ENCODE results near the gene HHIPL1.

The HHIPL1 gene

GRCh38 chr14:99674776-99675381 lies 29.9 kb downstream of the HHIPL1 start:
- Histone ChIP-seq H3K27me3 (ENCODE audit: insufficient read depth, poor library complexity, severe bottlenecking) (no peaks in the 10 kb centered on the region), H3K4me3 (replicated peaks; ENCODE audit: insufficient read depth, low read length) (no peak overlapping the region), H3K27ac (replicated peaks) (no peak overlapping the region)
- DNase-seq (ENCODE audit: low read depth in 1 of 2, low spot score in 1 of 2), result no peak
- TF ChIP-seq, protein P1, sequence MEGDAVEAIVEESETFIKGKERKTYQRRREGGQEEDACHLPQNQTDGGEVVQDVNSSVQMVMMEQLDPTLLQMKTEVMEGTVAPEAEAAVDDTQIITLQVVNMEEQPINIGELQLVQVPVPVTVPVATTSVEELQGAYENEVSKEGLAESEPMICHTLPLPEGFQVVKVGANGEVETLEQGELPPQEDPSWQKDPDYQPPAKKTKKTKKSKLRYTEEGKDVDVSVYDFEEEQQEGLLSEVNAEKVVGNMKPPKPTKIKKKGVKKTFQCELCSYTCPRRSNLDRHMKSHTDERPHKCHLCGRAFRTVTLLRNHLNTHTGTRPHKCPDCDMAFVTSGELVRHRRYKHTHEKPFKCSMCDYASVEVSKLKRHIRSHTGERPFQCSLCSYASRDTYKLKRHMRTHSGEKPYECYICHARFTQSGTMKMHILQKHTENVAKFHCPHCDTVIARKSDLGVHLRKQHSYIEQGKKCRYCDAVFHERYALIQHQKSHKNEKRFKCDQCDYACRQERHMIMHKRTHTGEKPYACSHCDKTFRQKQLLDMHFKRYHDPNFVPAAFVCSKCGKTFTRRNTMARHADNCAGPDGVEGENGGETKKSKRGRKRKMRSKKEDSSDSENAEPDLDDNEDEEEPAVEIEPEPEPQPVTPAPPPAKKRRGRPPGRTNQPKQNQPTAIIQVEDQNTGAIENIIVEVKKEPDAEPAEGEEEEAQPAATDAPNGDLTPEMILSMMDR (IDR thresholded peaks at IDR 0.05; ENCODE audit: insufficient read depth, low read length), result no peak
- TF ChIP-seq POLR2AphosphoS5 (IDR thresholded peaks at IDR 0.05; ENCODE audit: low read depth), result no peak
- no peak for TF ChIP-seq SPI1 (IDR thresholded peaks at IDR 0.05; ENCODE audit: borderline replicate concordance, low read depth)
- TF ChIP-seq, protein P2, sequence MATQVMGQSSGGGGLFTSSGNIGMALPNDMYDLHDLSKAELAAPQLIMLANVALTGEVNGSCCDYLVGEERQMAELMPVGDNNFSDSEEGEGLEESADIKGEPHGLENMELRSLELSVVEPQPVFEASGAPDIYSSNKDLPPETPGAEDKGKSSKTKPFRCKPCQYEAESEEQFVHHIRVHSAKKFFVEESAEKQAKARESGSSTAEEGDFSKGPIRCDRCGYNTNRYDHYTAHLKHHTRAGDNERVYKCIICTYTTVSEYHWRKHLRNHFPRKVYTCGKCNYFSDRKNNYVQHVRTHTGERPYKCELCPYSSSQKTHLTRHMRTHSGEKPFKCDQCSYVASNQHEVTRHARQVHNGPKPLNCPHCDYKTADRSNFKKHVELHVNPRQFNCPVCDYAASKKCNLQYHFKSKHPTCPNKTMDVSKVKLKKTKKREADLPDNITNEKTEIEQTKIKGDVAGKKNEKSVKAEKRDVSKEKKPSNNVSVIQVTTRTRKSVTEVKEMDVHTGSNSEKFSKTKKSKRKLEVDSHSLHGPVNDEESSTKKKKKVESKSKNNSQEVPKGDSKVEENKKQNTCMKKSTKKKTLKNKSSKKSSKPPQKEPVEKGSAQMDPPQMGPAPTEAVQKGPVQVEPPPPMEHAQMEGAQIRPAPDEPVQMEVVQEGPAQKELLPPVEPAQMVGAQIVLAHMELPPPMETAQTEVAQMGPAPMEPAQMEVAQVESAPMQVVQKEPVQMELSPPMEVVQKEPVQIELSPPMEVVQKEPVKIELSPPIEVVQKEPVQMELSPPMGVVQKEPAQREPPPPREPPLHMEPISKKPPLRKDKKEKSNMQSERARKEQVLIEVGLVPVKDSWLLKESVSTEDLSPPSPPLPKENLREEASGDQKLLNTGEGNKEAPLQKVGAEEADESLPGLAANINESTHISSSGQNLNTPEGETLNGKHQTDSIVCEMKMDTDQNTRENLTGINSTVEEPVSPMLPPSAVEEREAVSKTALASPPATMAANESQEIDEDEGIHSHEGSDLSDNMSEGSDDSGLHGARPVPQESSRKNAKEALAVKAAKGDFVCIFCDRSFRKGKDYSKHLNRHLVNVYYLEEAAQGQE (IDR thresholded peaks at IDR 0.05; ENCODE audit: insufficient replicate concordance, low read depth), result no peak
- TF ChIP-seq GABPA (IDR thresholded peaks at IDR 0.05; ENCODE audit: low read depth), result no peak

DNA sequence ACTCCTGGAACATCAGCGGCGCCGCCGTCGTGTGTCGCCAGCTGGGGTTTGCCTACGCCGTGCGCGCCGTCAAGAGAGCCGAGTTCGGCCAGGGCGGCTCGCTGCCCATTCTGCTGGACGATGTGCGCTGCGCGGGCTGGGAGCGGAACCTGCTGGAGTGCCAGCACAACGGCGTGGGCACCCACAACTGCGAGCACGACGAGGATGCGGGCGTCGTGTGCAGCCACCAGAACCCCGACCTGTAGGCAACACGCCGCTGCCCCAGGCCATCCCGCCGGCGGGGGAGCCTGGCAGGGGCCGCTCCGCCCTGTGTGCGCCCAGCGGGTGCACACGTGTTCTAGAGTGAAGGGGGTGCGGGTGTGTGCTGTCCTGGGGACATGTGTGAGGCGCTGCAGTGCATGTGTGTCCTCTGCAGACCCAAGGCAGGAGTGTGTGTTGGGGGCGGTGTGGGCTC lies 30.5 kb downstream of the HHIPL1 start:
- no peaks in the 10 kb centered on the region for H3K27me3 ChIP-seq (ENCODE audit: insufficient read depth, poor library complexity, severe bottlenecking)
- H3K4me3 ChIP-seq (replicated peaks; ENCODE audit: insufficient read depth, low read length), result no peak overlapping the region
- H3K27ac ChIP-seq (replicated peaks), result no peak overlapping the region
- no peak for DNase-seq (ENCODE audit: low read depth in 1 of 2, low spot score in 1 of 2)
- TF ChIP-seq GABPA (IDR thresholded peaks at IDR 0.05; ENCODE audit: low read depth) (no peak), POLR2AphosphoS5 (IDR thresholded peaks at IDR 0.05; ENCODE audit: low read depth) (no peak), SPI1 (IDR thresholded peaks at IDR 0.05; ENCODE audit: borderline replicate concordance, low read depth) (no peak)

DNA sequence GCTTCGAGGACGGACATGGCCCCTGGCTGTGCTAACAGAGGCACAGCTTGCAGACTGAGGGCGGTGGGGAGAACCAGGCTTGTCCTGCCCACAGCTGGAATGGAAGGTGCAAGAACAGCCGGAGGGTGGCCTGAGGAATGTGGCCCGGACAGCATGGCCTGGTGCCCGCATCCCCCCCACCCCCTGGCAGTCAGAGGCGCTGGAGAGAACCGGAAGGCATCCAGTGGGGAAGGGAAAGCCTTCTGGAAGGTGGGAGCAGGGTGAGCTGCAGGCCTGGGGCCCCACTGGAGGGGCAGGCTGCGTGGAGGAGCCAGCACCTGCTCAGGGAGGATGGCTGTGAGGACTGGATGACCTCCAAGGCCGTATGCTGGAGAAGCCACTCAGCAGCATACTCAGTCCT lies 31.0 kb downstream of the HHIPL1 start:
- no peaks in the 10 kb centered on the region for H3K27me3 ChIP-seq (ENCODE audit: insufficient read depth, poor library complexity, severe bottlenecking)
- H3K4me3 ChIP-seq (replicated peaks; ENCODE audit: insufficient read depth, low read length), result no peak overlapping the region
- TF ChIP-seq POLR2AphosphoS5 (IDR thresholded peaks at IDR 0.05; ENCODE audit: low read depth) (no peak), GABPA (IDR thresholded peaks at IDR 0.05; ENCODE audit: low read depth) (no peak), SPI1 (IDR thresholded peaks at IDR 0.05; ENCODE audit: borderline replicate concordance, low read depth) (no peak)
- TF ChIP-seq, protein P1 (IDR thresholded peaks at IDR 0.05; ENCODE audit: insufficient read depth, low read length), result no peak
- TF ChIP-seq, protein P2 (IDR thresholded peaks at IDR 0.05; ENCODE audit: insufficient replicate concordance, low read depth), result no peak
- no peak for DNase-seq (ENCODE audit: low read depth in 1 of 2, low spot score in 1 of 2)
- H3K27ac ChIP-seq (replicated peaks), result no peak overlapping the region

GRCh38 chr14:99676657-99677056 lies 31.7 kb downstream of the HHIPL1 start:
- Histone ChIP-seq H3K27me3 (ENCODE audit: insufficient read depth, poor library complexity, severe bottlenecking) (no peaks in the 10 kb centered on the region), H3K4me3 (replicated peaks; ENCODE audit: insufficient read depth, low read length) (no peak overlapping the region), H3K27ac (replicated peaks) (no peak overlapping the region)
- no peak for TF ChIP-seq SPI1 (IDR thresholded peaks at IDR 0.05; ENCODE audit: borderline replicate concordance, low read depth)
- TF ChIP-seq, protein P1 (IDR thresholded peaks at IDR 0.05; ENCODE audit: insufficient read depth, low read length), result no peak
- TF ChIP-seq, protein P2 (IDR thresholded peaks at IDR 0.05; ENCODE audit: insufficient replicate concordance, low read depth), result no peak
- no peak for TF ChIP-seq POLR2AphosphoS5 (IDR thresholded peaks at IDR 0.05; ENCODE audit: low read depth)
- TF ChIP-seq GABPA (IDR thresholded peaks at IDR 0.05; ENCODE audit: low read depth), result no peak
- DNase-seq (ENCODE audit: low read depth in 1 of 2, low spot score in 1 of 2), result no peak
